ENCODE results near the gene MYL12A. TPM values are rescaled to one million over a fixed set of nuclear protein-coding genes. Genes with fewer than 3 reads are reported as not detected.

The MYL12A gene
- total and polyA plus RNA-seq, 2 of the 13 experiments (the other 11 are each of a cell fraction or from before 2014, with no cell fraction given): 261 to 277 TPM

DNA sequence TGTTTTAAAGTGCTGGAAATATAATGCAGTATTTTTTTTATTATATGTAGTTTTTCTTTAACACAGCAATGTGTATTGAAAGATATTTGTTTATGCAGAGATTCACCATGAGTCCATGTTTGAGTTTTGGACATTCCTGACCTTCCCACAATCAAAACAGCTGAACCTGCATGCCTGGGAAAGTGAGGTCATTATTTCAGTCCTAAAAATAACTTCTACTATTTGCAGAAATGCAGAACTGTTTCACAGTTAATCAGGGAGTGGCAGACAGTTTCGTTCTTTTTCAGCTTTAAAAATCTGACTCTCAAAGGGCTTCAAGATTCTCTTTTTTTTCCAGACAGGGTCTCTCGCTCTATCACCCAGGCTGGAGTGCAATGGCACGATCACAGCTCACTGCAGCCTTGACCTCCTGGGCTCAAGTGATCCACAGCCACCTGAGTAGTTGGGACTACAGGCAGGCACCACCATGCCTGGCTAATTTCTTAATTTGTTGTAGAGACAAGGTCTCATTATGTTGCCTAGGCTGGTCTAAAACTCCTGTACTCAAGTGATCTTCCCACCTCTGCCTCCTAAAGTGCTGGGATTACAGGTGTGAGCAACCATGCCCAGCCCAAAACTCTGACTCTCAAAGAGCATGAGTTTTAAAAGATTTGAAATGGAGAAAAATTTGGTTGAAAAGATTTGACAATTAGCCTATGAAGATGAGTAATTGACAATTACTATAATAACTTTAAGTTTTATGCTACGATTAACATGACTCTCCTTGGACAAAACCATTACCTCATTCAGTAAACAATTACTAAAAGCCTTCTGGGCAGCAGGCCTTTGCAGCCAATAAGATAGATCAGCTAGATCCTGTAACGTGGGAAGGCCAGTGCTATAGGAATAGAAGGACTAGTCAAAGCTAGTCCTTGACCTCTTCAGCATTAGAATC, 9.4 kb downstream of the MYL12A start:
- POLR2A ChIA-PET: interaction anchor here (1.0 to 3.6 kb wide), 10 partner anchors 10 to 409 kb away, joined by 3 to 48 read pairs (median 4); partner anchors contain the start of gene MYL12A
- BruUV-seq (replicated peaks): no TSS peak
- TF ChIP-seq, protein P1, sequence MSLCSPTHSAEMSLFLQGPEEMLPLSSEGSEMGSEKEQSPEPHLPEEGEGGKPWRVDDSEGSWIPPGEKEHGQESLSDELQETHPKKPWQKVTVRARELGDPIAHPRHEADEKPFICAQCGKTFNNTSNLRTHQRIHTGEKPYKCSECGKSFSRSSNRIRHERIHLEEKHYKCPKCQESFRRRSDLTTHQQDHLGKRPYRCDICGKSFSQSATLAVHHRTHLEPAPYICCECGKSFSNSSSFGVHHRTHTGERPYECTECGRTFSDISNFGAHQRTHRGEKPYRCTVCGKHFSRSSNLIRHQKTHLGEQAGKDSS (CRISPR knock-in tag; IDR thresholded peaks at IDR 0.05; ENCODE audit: borderline replicate concordance, low read depth): no peak
- TF ChIP-seq ELF3 (CRISPR knock-in tag; IDR thresholded peaks at IDR 0.05) (0 out of 2 replicates have a peak, but pooled peaks have one; percentile 17), U2AF1 (optimal IDR thresholded peaks at IDR 0.05; ENCODE audit: low read depth, low read length) (no peak), ZNF501 (CRISPR knock-in tag; IDR thresholded peaks at IDR 0.05) (peak; percentile 38; the same call in 1 of the 2 replicates), TBX2 (CRISPR knock-in tag; IDR thresholded peaks at IDR 0.05; ENCODE audit: borderline replicate concordance) (0 out of 2 replicates have a peak, but pooled peaks have one; percentile 26), PLRG1 (conservative IDR thresholded peaks at IDR 0.05) (no peak), ZNF879 (CRISPR knock-in tag; IDR thresholded peaks at IDR 0.05) (no peak), HNF4G (IDR thresholded peaks at IDR 0.05; ENCODE audit: borderline replicate concordance, low read depth, low read length) (no peak), HNF4G (CRISPR knock-in tag; IDR thresholded peaks at IDR 0.05; ENCODE audit: borderline replicate concordance, low read depth) (no peak), ZKSCAN1 (IDR thresholded peaks at IDR 0.05; ENCODE audit: low read length) (no peak), THAP11 (CRISPR knock-in tag; IDR thresholded peaks at IDR 0.05) (no peak), ZNF850 (CRISPR knock-in tag; conservative IDR thresholded peaks at IDR 0.05) (no peak), RORA (CRISPR knock-in tag; IDR thresholded peaks at IDR 0.05) (no peak)
- TF ChIP-seq, protein P2, sequence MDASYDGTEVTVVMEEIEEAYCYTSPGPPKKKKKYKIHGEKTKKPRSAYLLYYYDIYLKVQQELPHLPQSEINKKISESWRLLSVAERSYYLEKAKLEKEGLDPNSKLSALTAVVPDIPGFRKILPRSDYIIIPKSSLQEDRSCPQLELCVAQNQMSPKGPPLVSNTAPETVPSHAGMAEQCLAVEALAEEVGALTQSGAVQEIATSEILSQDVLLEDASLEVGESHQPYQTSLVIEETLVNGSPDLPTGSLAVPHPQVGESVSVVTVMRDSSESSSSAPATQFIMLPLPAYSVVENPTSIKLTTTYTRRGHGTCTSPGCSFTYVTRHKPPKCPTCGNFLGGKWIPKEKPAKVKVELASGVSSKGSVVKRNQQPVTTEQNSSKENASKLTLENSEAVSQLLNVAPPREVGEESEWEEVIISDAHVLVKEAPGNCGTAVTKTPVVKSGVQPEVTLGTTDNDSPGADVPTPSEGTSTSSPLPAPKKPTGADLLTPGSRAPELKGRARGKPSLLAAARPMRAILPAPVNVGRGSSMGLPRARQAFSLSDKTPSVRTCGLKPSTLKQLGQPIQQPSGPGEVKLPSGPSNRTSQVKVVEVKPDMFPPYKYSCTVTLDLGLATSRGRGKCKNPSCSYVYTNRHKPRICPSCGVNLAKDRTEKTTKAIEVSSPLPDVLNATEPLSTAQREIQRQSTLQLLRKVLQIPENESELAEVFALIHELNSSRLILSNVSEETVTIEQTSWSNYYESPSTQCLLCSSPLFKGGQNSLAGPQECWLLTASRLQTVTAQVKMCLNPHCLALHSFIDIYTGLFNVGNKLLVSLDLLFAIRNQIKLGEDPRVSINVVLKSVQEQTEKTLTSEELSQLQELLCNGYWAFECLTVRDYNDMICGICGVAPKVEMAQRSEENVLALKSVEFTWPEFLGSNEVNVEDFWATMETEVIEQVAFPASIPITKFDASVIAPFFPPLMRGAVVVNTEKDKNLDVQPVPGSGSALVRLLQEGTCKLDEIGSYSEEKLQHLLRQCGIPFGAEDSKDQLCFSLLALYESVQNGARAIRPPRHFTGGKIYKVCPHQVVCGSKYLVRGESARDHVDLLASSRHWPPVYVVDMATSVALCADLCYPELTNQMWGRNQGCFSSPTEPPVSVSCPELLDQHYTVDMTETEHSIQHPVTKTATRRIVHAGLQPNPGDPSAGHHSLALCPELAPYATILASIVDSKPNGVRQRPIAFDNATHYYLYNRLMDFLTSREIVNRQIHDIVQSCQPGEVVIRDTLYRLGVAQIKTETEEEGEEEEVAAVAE (CRISPR knock-in tag; IDR thresholded peaks at IDR 0.05; ENCODE audit: borderline replicate concordance): no peak
- TF ChIP-seq, protein P3, sequence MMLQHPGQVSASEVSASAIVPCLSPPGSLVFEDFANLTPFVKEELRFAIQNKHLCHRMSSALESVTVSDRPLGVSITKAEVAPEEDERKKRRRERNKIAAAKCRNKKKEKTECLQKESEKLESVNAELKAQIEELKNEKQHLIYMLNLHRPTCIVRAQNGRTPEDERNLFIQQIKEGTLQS (CRISPR knock-in tag; IDR thresholded peaks at IDR 0.05): peak; percentile 82

More for the DNA sequence above, 9.4 kb downstream of the MYL12A start:
- Histone ChIP-seq H4K20me1 (ENCODE audit: insufficient read depth, low read length) (0 out of 2 replicates have a peak, but pooled peaks cover 1% of the 10 kb centered on the region), H3K4me1 (ENCODE audit: insufficient read depth, low read length) (peaks cover 62% of the 10 kb centered on the region), H3K4me2 (ENCODE audit: low read depth, low read length) (peak overlapping the region; percentile 51), H3K36me3 (replicated peaks in 1 of 2; ENCODE audit: control insufficient read depth in 1 of 2, insufficient read depth in 2 of 2, low read length in 2 of 2) (peaks cover 4 to 27% of the 10 kb centered on the region in 2 experiments; a peak in 4 of 5 replicates), H3K9me3 (ENCODE audit: low read length) (no peaks in the 10 kb centered on the region), H3K9ac (ENCODE audit: insufficient read depth, low read depth, low read length) (peak overlapping the region; percentile 51; the same call in 1 of the 2 replicates), H3K27ac (ENCODE audit: extremely low read length, insufficient read depth, low read length) (peak overlapping the region; percentile 73), H3K27me3 (ENCODE audit: control insufficient read depth in 1 of 2, insufficient read depth in 2 of 2, low read length in 2 of 2) (no peaks in the 10 kb centered on the region; a peak in 2 of 5 replicates), H2AFZ (ENCODE audit: low read length) (no peak overlapping the region), H3K4me3 (replicated peaks in 1 of 3; ENCODE audit: insufficient read depth in 1 of 3, low read depth in 2 of 3, low read length in 3 of 3) (no peak overlapping the region), H3K79me2 (ENCODE audit: insufficient read depth, low read length) (peaks cover 25% of the 10 kb centered on the region)
- peak; percentile 84 for DNase-seq (ENCODE audit: low spot score)
- peak; percentile 61 for ATAC-seq
- intact Hi-C loops (cut with micrococcal nuclease; ENCODE audit: unreplicated experiment): no loop called here
- FAIRE-seq: peak; percentile 44
- CTCF ChIA-PET (ENCODE audit: low intra/inter-chr PET ratio, low total read pairs): no interaction called here
- in situ Hi-C loops (cut with HindIII; ENCODE audit: extremely low pct_ligation_motif_present, low pct_unique_long_range_greater_than_20kb): no loop called here
- WGBS (ENCODE audit: low lambda C conversion rate): 44% methylated on average over 5 of the region's 5 CpGs
